SK-N-SH (cell line): ENCODE results near the gene CD320. TPM values are rescaled to one million over a fixed set of nuclear protein-coding genes. Genes with fewer than 3 reads are reported as not detected.

ENCODE experiments used
- CTCF ChIA-PET: fragments of 300-600, 350-600 bp; formaldehyde crosslinking; extraction: SDS; loops from one replicate; lab custom pipeline; 2021; lab: Yijun Ruan, JAX
- POLR2A ChIA-PET: fragments of 350-600 bp; sonication (Branson Sonifier 250); formaldehyde crosslinking; extraction: SDS; loops from one replicate; lab custom pipeline; 2020; ENCODE audit warnings: antibody characterized with exemption, inconsistent platforms; lab: Yijun Ruan, JAX
- DNase-seq: peaks from one replicate; pipeline ENCODE4 v3.0.0; 2012
- H2AFZ ChIP-seq: fragments of 200-600 bp; sonication (generic); 2 replicates; pipeline ENCODE4 v1.8.1; 2016; ENCODE audit warnings: antibody characterized with exemption, mild to moderate bottlenecking, low read depth
- H3F3A ChIP-seq: fragments of 200-600 bp; sonication (generic); replicated peaks from 2 replicates; pipeline ENCODE3; 2016; ENCODE audit warnings: antibody characterized with exemption, mild to moderate bottlenecking; ENCODE audit not compliant: insufficient read depth
- H3K27ac ChIP-seq, 2 experiments: fragments of 200-500 bp in 1 of 2; fragments of 200-600 bp in 1 of 2; sonication (Bioruptor generic) in 1 of 2; sonication (generic), shearing (Covaris generic) in 1 of 2; 2 replicates each; pipeline versions ENCODE4 v1.5.1 to v1.6.1; 2014 to 2016; ENCODE audit warnings: low read depth in 2 of 2, inconsistent platforms in 1 of 2, low read length in 1 of 2, mild to moderate bottlenecking in 1 of 2, mixed read lengths in 1 of 2
- H3K27me3 ChIP-seq: fragments of 200-600 bp; sonication (generic), shearing (Covaris generic); 2 replicates; pipeline ENCODE4 v1.6.1; 2016; ENCODE audit warnings: mixed run types; ENCODE audit not compliant: insufficient read depth
- H3K36me3 ChIP-seq, 2 experiments: fragments of 200-500 bp in 1 of 2; fragments of 200-600 bp in 1 of 2; sonication (Bioruptor generic) in 1 of 2; sonication (generic) in 1 of 2; replicated peaks in 1 of 2; 2 replicates each; pipeline versions ENCODE3 to v1.5.1; 2014 to 2016; ENCODE audit warnings: low read length in 1 of 2, mild to moderate bottlenecking in 1 of 2; ENCODE audit not compliant: insufficient read depth in 2 of 2, control insufficient read depth in 1 of 2
- H3K4me1 ChIP-seq, 2 experiments: fragments of 200-500 bp in 1 of 2; fragments of 200-600 bp in 1 of 2; sonication (Bioruptor generic) in 1 of 2; sonication (generic), shearing (Covaris generic) in 1 of 2; 2 replicates each; pipeline versions ENCODE4 v1.5.1 to v1.6.1; 2014 to 2016; ENCODE audit warnings: low read depth in 1 of 2, low read length in 1 of 2, mixed run types in 1 of 2; ENCODE audit not compliant: insufficient read depth in 2 of 2, control insufficient read depth in 1 of 2
- H3K4me2 ChIP-seq: fragments of 200-600 bp; sonication (generic), shearing (Covaris generic); 2 replicates; pipeline ENCODE4 v1.6.1; 2017; ENCODE audit warnings: mixed run types
- H3K4me3 ChIP-seq, 2 experiments: fragments of 200-500 bp in 1 of 2; fragments of 200-600 bp in 1 of 2; sonication (Bioruptor generic) in 1 of 2; sonication (generic), shearing (Covaris generic) in 1 of 2; 2 replicates each; pipeline versions ENCODE4 v1.5.1 to v1.8.1; 2014 to 2016; ENCODE audit warnings: low read depth in 2 of 2, inconsistent platforms in 1 of 2, low read length in 1 of 2, mild to moderate bottlenecking in 1 of 2, mixed read lengths in 1 of 2, moderate library complexity in 1 of 2
- H3K79me2 ChIP-seq: fragments of 200-600 bp; sonication (generic); 2 replicates; pipeline ENCODE4 v1.8.1; 2017; ENCODE audit warnings: mild to moderate bottlenecking; ENCODE audit not compliant: insufficient read depth
- H3K9ac ChIP-seq: fragments of 200-600 bp; sonication (generic); 2 replicates; pipeline ENCODE4 v1.6.1; 2017; ENCODE audit warnings: mixed run types
- H3K9me2 ChIP-seq: fragments of 200-600 bp; sonication (generic); 2 replicates; pipeline ENCODE4 v1.6.1; 2017; ENCODE audit warnings: mixed run types
- H3K9me3 ChIP-seq: fragments of 200-600 bp; sonication (generic); 2 replicates; pipeline ENCODE4 v1.6.1; 2017; ENCODE audit warnings: mixed run types, mild to moderate bottlenecking, moderate library complexity
- H4K20me1 ChIP-seq: fragments of 200-600 bp; sonication (generic); 2 replicates; pipeline ENCODE4 v1.6.1; 2017; ENCODE audit warnings: mild to moderate bottlenecking, mixed run types; ENCODE audit not compliant: insufficient read depth
- CHD2 ChIP-seq: fragments of 150-350 bp; IDR thresholded peaks from 2 replicates; pipeline ENCODE4 v1.6.1; 2018; ENCODE audit warnings: low read length; ENCODE audit not compliant: partially characterized antibody
- CTCF ChIP-seq: fragments of 200-600 bp; sonication (generic); IDR thresholded peaks from 2 replicates; pipeline ENCODE4 v1.6.1; 2017; ENCODE audit warnings: antibody characterized with exemption, mild to moderate bottlenecking, moderate library complexity
- FOSL2 ChIP-seq: IDR thresholded peaks from 2 replicates; pipeline ENCODE4 v1.4.0; 2012; ENCODE audit warnings: low read depth, mild to moderate bottlenecking, moderate library complexity, borderline replicate concordance
- FOXJ3 ChIP-seq: sonication (generic); formaldehyde crosslinking; IDR thresholded peaks from 2 replicates; pipeline ENCODE4 v1.5.1; 2020; ENCODE audit warnings: mild to moderate bottlenecking, missing genetic modification reagents
- GABPA ChIP-seq: IDR thresholded peaks from 2 replicates; pipeline ENCODE4 v1.4.0; 2012; ENCODE audit warnings: low read depth, mild to moderate bottlenecking
- MAX ChIP-seq: IDR thresholded peaks from 2 replicates; pipeline ENCODE4 v1.4.0; 2012; ENCODE audit warnings: low read depth
- MEF2A ChIP-seq: IDR thresholded peaks from 2 replicates; pipeline ENCODE4 v1.4.0; 2012; ENCODE audit warnings: low read depth, borderline replicate concordance
- NFIC ChIP-seq: IDR thresholded peaks from 2 replicates; pipeline ENCODE4 v1.4.0; 2012; ENCODE audit warnings: borderline replicate concordance
- NRF1 ChIP-seq: IDR thresholded peaks from 2 replicates; pipeline ENCODE4 v1.6.1; 2012; ENCODE audit warnings: low read depth, mild to moderate bottlenecking, low read length
- POLR2AphosphoS5 ChIP-seq: IDR thresholded peaks from 2 replicates; pipeline ENCODE4 v1.6.1; 2012; ENCODE audit warnings: low read depth, low read length
- RCOR1 ChIP-seq: fragments of 150-350 bp; IDR thresholded peaks from 2 replicates; pipeline ENCODE4 v1.6.1; 2017; ENCODE audit warnings: antibody characterized with exemption, low read length
- SMC3 ChIP-seq: IDR thresholded peaks from 2 replicates; pipeline ENCODE4 v1.6.1; 2012; ENCODE audit warnings: low read depth, low read length, improper control_type of control experiment
- TCF12 ChIP-seq: IDR thresholded peaks from 2 replicates; pipeline ENCODE4 v1.4.0; 2012
- YY1 ChIP-seq: IDR thresholded peaks from 2 replicates; pipeline ENCODE4 v1.4.0; 2012; ENCODE audit warnings: low read depth, mild to moderate bottlenecking
- ZBTB33 ChIP-seq: IDR thresholded peaks from 2 replicates; pipeline ENCODE4 v1.4.0; 2012; ENCODE audit warnings: low read depth, borderline replicate concordance
- WGBS: methylation state at CpG from one replicate; pipeline ENCODE4 v1.1.6; 2017; ENCODE audit warnings: low lambda C conversion rate; 5-methylcytosine and 5-hydroxymethylcytosine counted together
- polyA plus RNA-seq, 3 experiments: library from polyadenylated mRNA; depleted of rRNA; stranded (reverse); fragments of >200 nt; gene quantifications; 2 replicates each; pipeline ENCODE4 v1.2.3, GENCODE V29; 2012
- TF ChIP-seq, protein P1 (sequence below): IDR thresholded peaks from 2 replicates; pipeline ENCODE4 v1.6.1; 2012; ENCODE audit warnings: mild to moderate bottlenecking, low read depth, low read length, moderate library complexity

CD320 gene
- polyA plus RNA-seq, 1 of the 3 experiments (the other 2 are of a cell fraction) = 129 TPM

- ChIA-PET CTCF (interaction anchor here (0.6 to 2.9 kb wide), 4 partner anchors 13 to 1898 kb away, joined by 3 to 14 read pairs (median 4); partner anchors contain the start of gene KHSRP), POLR2A (interaction anchor here (0.7 to 1.8 kb wide), 8 partner anchors 10 to 259 kb away, joined by 3 to 6 read pairs (median 4); partner anchors contain the start of gene ZNF414)
- Histone ChIP-seq H3K4me1 (peaks cover 14 to 16% of the 10 kb centered on the region in 2 experiments; a peak in 2 of 4 replicates), H3K79me2 (peaks cover 58% of the 10 kb centered on the region), H2AFZ (peak overlapping the region; percentile 56; the same call in 1 of the 2 replicates), H3K4me2 (peak overlapping the region; percentile 97), H3K36me3 (peaks cover 7 to 15% of the 10 kb centered on the region in 2 experiments), H3K9me2 (no peaks in the 10 kb centered on the region), H4K20me1 (peaks cover 18% of the 10 kb centered on the region), H3K9me3 (no peaks in the 10 kb centered on the region), H3K27me3 (no peaks in the 10 kb centered on the region), H3K27ac (peak overlapping the region; percentile 55 to 56; a peak in 2 of 4 replicates), H3F3A (peaks cover 10% of the 10 kb centered on the region), H3K4me3 (peak overlapping the region; percentile 87 to 99), H3K9ac (peak overlapping the region; percentile 99)
- WGBS = 14% methylated on average over 27 of the region's 30 CpGs
- no peak for DNase-seq
- TF ChIP-seq, protein P1, sequence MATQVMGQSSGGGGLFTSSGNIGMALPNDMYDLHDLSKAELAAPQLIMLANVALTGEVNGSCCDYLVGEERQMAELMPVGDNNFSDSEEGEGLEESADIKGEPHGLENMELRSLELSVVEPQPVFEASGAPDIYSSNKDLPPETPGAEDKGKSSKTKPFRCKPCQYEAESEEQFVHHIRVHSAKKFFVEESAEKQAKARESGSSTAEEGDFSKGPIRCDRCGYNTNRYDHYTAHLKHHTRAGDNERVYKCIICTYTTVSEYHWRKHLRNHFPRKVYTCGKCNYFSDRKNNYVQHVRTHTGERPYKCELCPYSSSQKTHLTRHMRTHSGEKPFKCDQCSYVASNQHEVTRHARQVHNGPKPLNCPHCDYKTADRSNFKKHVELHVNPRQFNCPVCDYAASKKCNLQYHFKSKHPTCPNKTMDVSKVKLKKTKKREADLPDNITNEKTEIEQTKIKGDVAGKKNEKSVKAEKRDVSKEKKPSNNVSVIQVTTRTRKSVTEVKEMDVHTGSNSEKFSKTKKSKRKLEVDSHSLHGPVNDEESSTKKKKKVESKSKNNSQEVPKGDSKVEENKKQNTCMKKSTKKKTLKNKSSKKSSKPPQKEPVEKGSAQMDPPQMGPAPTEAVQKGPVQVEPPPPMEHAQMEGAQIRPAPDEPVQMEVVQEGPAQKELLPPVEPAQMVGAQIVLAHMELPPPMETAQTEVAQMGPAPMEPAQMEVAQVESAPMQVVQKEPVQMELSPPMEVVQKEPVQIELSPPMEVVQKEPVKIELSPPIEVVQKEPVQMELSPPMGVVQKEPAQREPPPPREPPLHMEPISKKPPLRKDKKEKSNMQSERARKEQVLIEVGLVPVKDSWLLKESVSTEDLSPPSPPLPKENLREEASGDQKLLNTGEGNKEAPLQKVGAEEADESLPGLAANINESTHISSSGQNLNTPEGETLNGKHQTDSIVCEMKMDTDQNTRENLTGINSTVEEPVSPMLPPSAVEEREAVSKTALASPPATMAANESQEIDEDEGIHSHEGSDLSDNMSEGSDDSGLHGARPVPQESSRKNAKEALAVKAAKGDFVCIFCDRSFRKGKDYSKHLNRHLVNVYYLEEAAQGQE = no peak
- TF ChIP-seq YY1 = no peak
- no peak for TF ChIP-seq CTCF
These were observed 14.0 kb upstream of the CD320 start for GRCh38 chr19:8321986-8322637.

- peak; percentile 97 for DNase-seq
- H3K4me3 ChIP-seq = peak within 1 kb of the TSS; percentile 87 to 99
- CTCF ChIA-PET = interaction anchor here (0.6 to 2.9 kb wide), 5 partner anchors 14 to 1897 kb away, joined by 3 to 14 read pairs (median 4); partner anchors contain the start of gene KHSRP
- H3K4me1 ChIP-seq = peaks cover 14 to 16% of the 10 kb centered on the region in 2 experiments; a peak in 2 of 4 replicates
- peaks cover 7 to 15% of the 10 kb centered on the region in 2 experiments for H3K36me3 ChIP-seq
- H3K79me2 ChIP-seq = peaks cover 62% of the 10 kb centered on the region
- peak within 1 kb of the TSS; percentile 78; the same call in 1 of the 2 replicates for H2AFZ ChIP-seq
- H3K9me3 ChIP-seq = no peaks in the 10 kb centered on the region
- H3K9me2 ChIP-seq = no peaks in the 10 kb centered on the region
- 1% methylated on average over 52 of the region's 72 CpGs for WGBS
- POLR2A ChIA-PET = interaction anchor here (0.7 to 1.8 kb wide), 9 partner anchors 10 to 260 kb away, joined by 3 to 6 read pairs (median 4); partner anchors contain the start of gene ZNF414
- peaks cover 18% of the 10 kb centered on the region for H4K20me1 ChIP-seq
- H3K27ac ChIP-seq = peak within 1 kb of the TSS; percentile 65 to 79
- peaks cover 10% of the 10 kb centered on the region for H3F3A ChIP-seq
- peak within 1 kb of the TSS; percentile 99 for H3K4me2 ChIP-seq
- peak within 1 kb of the TSS; percentile 99 for H3K9ac ChIP-seq
- H3K27me3 ChIP-seq = no peaks in the 10 kb centered on the region
- TF ChIP-seq TCF12 (no peak; the same call in 1 of the 2 replicates), RCOR1 (no peak), MAX (peak; percentile 91), SMC3 (no peak), FOXJ3 (CRISPR knock-in tag) (no peak), ZBTB33 (peak; percentile 99), MEF2A (no peak), POLR2AphosphoS5 (peak; percentile 97), NFIC (no peak), CHD2 (peak; percentile 99), GABPA (no peak), FOSL2 (no peak), NRF1 (no peak)
These were observed 13.2 kb upstream of the CD320 start, which contains the start of the genes NDUFA7 and RPS28 for GRCh38 chr19:8321067-8321985. TSS of gene NDUFA7 (minus strand) at chr19:8321375. CDS start at chr19:8321358, 17 bp downstream. TSS of gene RPS28 (plus strand) at chr19:8321496. CDS start at chr19:8321531, 35 bp downstream.
